CD8-positive, alpha-beta memory T cell (primary cell): ENCODE measurements around the gene SLC9C1. TPM values are rescaled to one million over a fixed set of nuclear protein-coding genes. Genes with fewer than 3 reads are reported as not detected.
A peak's percentile ranks its signal among the peaks of the same experiment; 100 is the strongest.

ENCODE experiments used
- CTCF ChIA-PET: fragments of 350-600 bp; sonication (Branson Sonifier 250); formaldehyde crosslinking; loops from one replicate; lab custom pipeline; 2021; ENCODE audit warnings: antibody characterized with exemption; lab: Charles Lee
- POLR2A ChIA-PET: fragments of 350-600 bp; sonication (Branson Sonifier 250); formaldehyde crosslinking; loops from one replicate; lab custom pipeline; 2021; ENCODE audit warnings: antibody characterized with exemption; lab: Charles Lee
- DNase-seq, 5 donors: peaks; one replicate each; pipeline versions ENCODE4 v3.0.0 to v3.0.0-alpha.2; 2020 to 2022; ENCODE audit warnings: mixed read lengths in 1 of 5
- H3K27ac ChIP-seq: one replicate; pipeline ENCODE4 v1.7.0; 2013; ENCODE audit warnings: low read depth, mild to moderate bottlenecking, low read length, moderate library complexity
- H3K27me3 ChIP-seq: 2 replicates; pipeline ENCODE4 v1.7.0; 2013; ENCODE audit warnings: low read length, mild to moderate bottlenecking; ENCODE audit not compliant: insufficient read depth, poor library complexity, severe bottlenecking
- H3K36me3 ChIP-seq: 2 replicates; pipeline ENCODE4 v1.7.0; 2013; ENCODE audit warnings: mild to moderate bottlenecking, low read length, moderate library complexity; ENCODE audit not compliant: insufficient read depth
- H3K4me1 ChIP-seq: 2 replicates; pipeline ENCODE4 v1.7.0; 2013; ENCODE audit warnings: mild to moderate bottlenecking, low read length, moderate library complexity; ENCODE audit not compliant: insufficient read depth
- H3K4me3 ChIP-seq: 2 replicates; pipeline ENCODE4 v1.7.0; 2013; ENCODE audit warnings: mild to moderate bottlenecking, low read length
- H3K9me3 ChIP-seq: 2 replicates; pipeline ENCODE4 v1.7.0; 2013; ENCODE audit warnings: mild to moderate bottlenecking, low read length
- H3K27ac Mint-ChIP-seq, 8 donors: one replicate each; pipeline ENCODE4 v1.8.0; 2020 to 2021; ENCODE audit warnings: mixed read lengths in 8 of 8, mild to moderate bottlenecking in 6 of 8, inconsistent platforms in 3 of 8, moderate library complexity in 3 of 8
- H3K27me3 Mint-ChIP-seq, 2 donors: one replicate each; pipeline ENCODE4 v1.8.0; 2020 to 2021; ENCODE audit warnings: mixed read lengths in 2 of 2, mild to moderate bottlenecking in 1 of 2, moderate library complexity in 1 of 2
- H3K36me3 Mint-ChIP-seq, 3 donors: one replicate each; pipeline ENCODE4 v1.8.0; 2020 to 2021; ENCODE audit warnings: mixed read lengths in 3 of 3, inconsistent platforms in 1 of 3, mild to moderate bottlenecking in 1 of 3
- H3K4me1 Mint-ChIP-seq, 3 donors: one replicate each; pipeline ENCODE4 v1.8.0; 2020 to 2021; ENCODE audit warnings: mixed read lengths in 3 of 3, inconsistent platforms in 1 of 3, mild to moderate bottlenecking in 1 of 3
- H3K4me3 Mint-ChIP-seq, 7 donors: one replicate each; pipeline ENCODE4 v1.8.0; 2020 to 2021; ENCODE audit warnings: mixed read lengths in 7 of 7, mild to moderate bottlenecking in 6 of 7, moderate library complexity in 4 of 7, inconsistent platforms in 2 of 7
- H3K9me3 Mint-ChIP-seq, 5 donors: one replicate each; pipeline ENCODE4 v1.8.0; 2020 to 2022; ENCODE audit warnings: mixed read lengths in 5 of 5, mild to moderate bottlenecking in 3 of 5, moderate library complexity in 2 of 5, inconsistent platforms in 1 of 5
- polyA plus RNA-seq: library from polyadenylated mRNA; unstranded; fragments of 300-500 nt; fragmentation: Illumina TruSeq; gene quantifications from one replicate; pipeline ENCODE4 v1.2.3, GENCODE V29; 2021
- total RNA-seq, 2 experiments: library from RNA; stranded (reverse); gene quantifications; one replicate each; pipeline ENCODE4 v1.2.3, GENCODE V29; 2021

SLC9C1 gene
- total and polyA plus RNA-seq, 3 experiments from 2014 or later: not detected

- Histone ChIP-seq H3K4me1 (no peaks in the 10 kb centered on the region), H3K9me3 (no peaks in the 10 kb centered on the region), H3K27me3 (no peaks in the 10 kb centered on the region), H3K36me3 (no peaks in the 10 kb centered on the region), H3K27ac (no peak overlapping the region), H3K4me3 (no peak overlapping the region)
- CTCF ChIA-PET: no interaction called here
- Mint-ChIP-seq H3K27me3 (peaks cover 0 to 4% of the 10 kb centered on the region in 2 donors), H3K4me1 (no peaks in the 10 kb centered on the region), H3K27ac (no peak overlapping the region), H3K4me3 (no peak overlapping the region), H3K36me3 (no peaks in the 10 kb centered on the region), H3K9me3 (peaks cover 0 to 4% (median 0%) of the 10 kb centered on the region in 5 donors)
- DNase-seq: no peak
- POLR2A ChIA-PET: no interaction called here
Measured at GRCh38 chr3:112320691-112321090, 26.7 kb upstream of the SLC9C1 start.

- ChIA-PET POLR2A (no interaction called here), CTCF (interaction anchor here (0.8 to 1.3 kb wide), 2 partner anchors 15 to 26 kb away, joined by 3 to 4 read pairs; partner anchors contain the start of gene SLC9C1)
- Mint-ChIP-seq H3K27ac (no peak overlapping the region), H3K4me3 (no peak overlapping the region), H3K27me3 (peaks cover 0 to 4% of the 10 kb centered on the region in 2 donors), H3K9me3 (peaks cover 0 to 4% (median 0%) of the 10 kb centered on the region in 5 donors), H3K4me1 (no peaks in the 10 kb centered on the region), H3K36me3 (peaks cover 0 to 2% (median 0%) of the 10 kb centered on the region in 3 donors)
- no peak for DNase-seq
- Histone ChIP-seq H3K27me3 (no peaks in the 10 kb centered on the region), H3K4me1 (no peaks in the 10 kb centered on the region), H3K4me3 (no peak overlapping the region), H3K27ac (no peak overlapping the region), H3K9me3 (no peaks in the 10 kb centered on the region), H3K36me3 (no peaks in the 10 kb centered on the region)
Measured at GRCh38 chr3:112319516-112320276, 25.7 kb upstream of the SLC9C1 start.

- Histone ChIP-seq H3K9me3 (no peaks in the 10 kb centered on the region), H3K36me3 (no peaks in the 10 kb centered on the region), H3K4me3 (no peak overlapping the region), H3K4me1 (no peaks in the 10 kb centered on the region), H3K27ac (no peak overlapping the region), H3K27me3 (no peaks in the 10 kb centered on the region)
- Mint-ChIP-seq H3K4me1 (no peaks in the 10 kb centered on the region), H3K27me3 (peaks cover 0 to 2% of the 10 kb centered on the region in 2 donors), H3K9me3 (peaks cover 0 to 4% (median 0%) of the 10 kb centered on the region in 5 donors), H3K4me3 (no peak overlapping the region), H3K27ac (no peak overlapping the region), H3K36me3 (peaks cover 0 to 2% (median 0%) of the 10 kb centered on the region in 3 donors)
- ChIA-PET CTCF (interaction anchor here (0.6 to 1.8 kb wide), 2 partner anchors 23 to 650 kb away, joined by 3 to 5 read pairs; no protein-coding TSS in a partner anchor), POLR2A (no interaction called here)
- DNase-seq: no peak
Measured at GRCh38 chr3:112315791-112316190, 21.8 kb upstream of the SLC9C1 start.

- H3K36me3 Mint-ChIP-seq: peaks cover 0 to 2% (median 0%) of the 10 kb centered on the region in 3 donors
- peak overlapping the region in 1 of 8 donors; percentile 16 for H3K27ac Mint-ChIP-seq
Measured at GRCh38 chr3:112314649-112315048, 20.6 kb upstream of the SLC9C1 start.

GRCh38 chr3:112308151-112308911, 14.3 kb upstream of the SLC9C1 start:
- H3K9me3 Mint-ChIP-seq: no peaks in the 10 kb centered on the region
- Histone ChIP-seq H3K27me3 (no peaks in the 10 kb centered on the region), H3K27ac (no peak overlapping the region), H3K36me3 (no peaks in the 10 kb centered on the region), H3K4me3 (no peak overlapping the region), H3K9me3 (no peaks in the 10 kb centered on the region), H3K4me1 (peaks cover 14% of the 10 kb centered on the region)
- H3K4me3 Mint-ChIP-seq: no peak overlapping the region
- H3K4me1 Mint-ChIP-seq: no peaks in the 10 kb centered on the region
- CTCF ChIA-PET: no interaction called here
- POLR2A ChIA-PET: no interaction called here
- DNase-seq: no peak
- no peak overlapping the region for H3K27ac Mint-ChIP-seq
- H3K36me3 Mint-ChIP-seq: no peaks in the 10 kb centered on the region
- no peaks in the 10 kb centered on the region for H3K27me3 Mint-ChIP-seq

More at GRCh38 chr3:112314649-112315048, 20.6 kb upstream of the SLC9C1 start:
- Histone ChIP-seq H3K9me3 (no peaks in the 10 kb centered on the region), H3K27me3 (no peaks in the 10 kb centered on the region), H3K27ac (no peak overlapping the region), H3K4me1 (no peaks in the 10 kb centered on the region), H3K36me3 (no peaks in the 10 kb centered on the region), H3K4me3 (no peak overlapping the region)
- no peak for DNase-seq
- peaks cover 0 to 4% (median 0%) of the 10 kb centered on the region in 5 donors for H3K9me3 Mint-ChIP-seq
- POLR2A ChIA-PET: no interaction called here
- CTCF ChIA-PET: no interaction called here
- H3K27me3 Mint-ChIP-seq: peaks cover 0 to 2% of the 10 kb centered on the region in 2 donors
- no peaks in the 10 kb centered on the region for H3K4me1 Mint-ChIP-seq
- no peak overlapping the region for H3K4me3 Mint-ChIP-seq

- Mint-ChIP-seq H3K9me3 (no peaks in the 10 kb centered on the region), H3K36me3 (no peaks in the 10 kb centered on the region), H3K4me3 (no peak overlapping the region), H3K27me3 (no peaks in the 10 kb centered on the region), H3K4me1 (no peaks in the 10 kb centered on the region), H3K27ac (no peak overlapping the region)
- no peaks in the 10 kb centered on the region for H3K9me3 ChIP-seq
- ChIA-PET CTCF (no interaction called here), POLR2A (no interaction called here)
- no peaks in the 10 kb centered on the region for H3K27me3 ChIP-seq
- peaks cover 18% of the 10 kb centered on the region for H3K4me1 ChIP-seq
- DNase-seq: no peak
- no peak overlapping the region for H3K27ac ChIP-seq
- H3K4me3 ChIP-seq: no peak overlapping the region
- no peaks in the 10 kb centered on the region for H3K36me3 ChIP-seq
Measured at GRCh38 chr3:112307557-112307956, 13.5 kb upstream of the SLC9C1 start.

- POLR2A ChIA-PET: no interaction called here
- CTCF ChIA-PET: no interaction called here
- no peaks in the 10 kb centered on the region for H3K36me3 Mint-ChIP-seq
- H3K9me3 ChIP-seq: no peaks in the 10 kb centered on the region
- no peak overlapping the region for H3K27ac Mint-ChIP-seq
- H3K4me3 ChIP-seq: no peak overlapping the region
- DNase-seq: no peak
- H3K9me3 Mint-ChIP-seq: no peaks in the 10 kb centered on the region
- H3K4me1 Mint-ChIP-seq: no peaks in the 10 kb centered on the region
- H3K27me3 Mint-ChIP-seq: no peaks in the 10 kb centered on the region
- H3K4me3 Mint-ChIP-seq: no peak overlapping the region
- H3K4me1 ChIP-seq: peaks cover 18% of the 10 kb centered on the region
- H3K27me3 ChIP-seq: no peaks in the 10 kb centered on the region
- no peak overlapping the region for H3K27ac ChIP-seq
- no peaks in the 10 kb centered on the region for H3K36me3 ChIP-seq
Measured at GRCh38 chr3:112306825-112307224, 12.8 kb upstream of the SLC9C1 start.

GRCh38 chr3:112304611-112305010, 10.6 kb upstream of the SLC9C1 start:
- H3K4me3 Mint-ChIP-seq: no peak overlapping the region
- H3K36me3 ChIP-seq: no peaks in the 10 kb centered on the region
- peaks cover 18% of the 10 kb centered on the region for H3K4me1 ChIP-seq
- no peaks in the 10 kb centered on the region for H3K4me1 Mint-ChIP-seq
- no peaks in the 10 kb centered on the region for H3K27me3 Mint-ChIP-seq
- peak overlapping the region; percentile 62 for H3K4me3 ChIP-seq
- no peak for DNase-seq
- no peaks in the 10 kb centered on the region for H3K27me3 ChIP-seq
- no peak overlapping the region for H3K27ac Mint-ChIP-seq
- no peaks in the 10 kb centered on the region for H3K9me3 ChIP-seq
- ChIA-PET POLR2A (no interaction called here), CTCF (interaction anchor here (1.2 to 2.9 kb wide), 3 partner anchors 11 to 193 kb away, joined by 3 to 10 read pairs (median 8); no protein-coding TSS in a partner anchor)
- H3K9me3 Mint-ChIP-seq: no peaks in the 10 kb centered on the region
- H3K27ac ChIP-seq: no peak overlapping the region
- H3K36me3 Mint-ChIP-seq: no peaks in the 10 kb centered on the region
